COLO829 (cell line): ENCODE data around the gene TEX14.
A peak's percentile ranks its signal among the peaks of the same experiment; 100 is the strongest.

ENCODE experiments used
- DNase-seq: peaks from one replicate; pipeline ENCODE4 v3.0.0; 2012; ENCODE audit warnings: low spot score

Gene TEX14

DNA sequence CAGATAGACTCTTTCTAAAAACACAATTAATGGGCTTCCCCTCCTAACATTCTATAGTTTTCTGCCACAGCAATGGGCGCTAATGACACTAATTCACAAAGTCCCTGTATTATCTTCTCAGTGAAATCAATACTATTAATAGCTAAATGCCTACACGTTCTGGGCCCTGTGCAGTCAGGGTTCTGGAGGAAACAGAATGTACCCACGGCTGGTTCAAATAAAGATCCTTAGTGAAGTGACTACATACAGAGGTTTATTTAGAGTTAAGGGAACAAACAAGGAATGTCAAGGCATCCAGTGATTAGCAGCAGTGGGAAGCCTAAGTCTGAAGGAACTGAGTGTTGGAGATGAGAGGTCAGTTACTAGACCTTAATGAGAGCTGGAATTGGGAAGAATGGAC lies 133.9 kb downstream of the TEX14 start:
- DNase-seq = no peak

DNA sequence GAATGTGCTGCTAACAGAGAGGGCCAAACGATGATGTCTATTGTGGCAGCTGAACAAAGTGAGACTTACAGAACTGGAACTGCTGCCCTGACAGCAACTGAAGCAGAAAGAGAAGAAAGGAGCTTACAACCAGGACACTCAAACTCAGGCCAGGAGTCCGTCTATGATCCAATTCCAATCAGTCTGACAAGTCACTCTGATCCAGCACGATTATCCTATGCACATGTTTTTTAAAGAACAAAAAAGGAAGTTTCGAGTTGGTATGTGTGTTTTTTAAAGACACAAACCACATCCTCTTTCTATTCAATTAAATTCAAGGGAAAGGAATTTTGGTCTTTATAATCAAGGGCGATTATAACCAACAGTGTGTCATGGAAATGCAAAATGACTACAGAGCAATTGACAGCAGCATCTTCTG lies 135.0 kb downstream of the TEX14 start:
- DNase-seq = no peak

DNA sequence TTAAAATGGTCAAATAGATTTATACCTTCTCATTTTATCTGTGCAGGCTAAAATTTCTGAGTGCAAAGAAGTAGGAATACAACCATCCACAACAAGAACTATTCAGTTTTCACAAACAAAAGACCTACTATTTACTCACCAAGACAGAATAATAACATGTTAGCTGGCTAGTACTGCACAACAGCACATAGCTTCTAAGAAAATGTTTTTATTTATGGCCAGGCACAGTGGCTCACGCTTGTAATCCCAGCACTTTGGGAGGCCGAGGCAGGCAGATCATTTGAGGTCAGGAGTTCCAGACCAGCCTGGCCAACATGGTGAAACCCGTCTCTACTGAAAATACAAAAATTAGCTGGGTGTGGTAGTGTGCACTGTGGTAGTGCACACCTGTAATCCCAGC lies 136.7 kb downstream of the TEX14 start:
- DNase-seq = peak; percentile 61

DNA sequence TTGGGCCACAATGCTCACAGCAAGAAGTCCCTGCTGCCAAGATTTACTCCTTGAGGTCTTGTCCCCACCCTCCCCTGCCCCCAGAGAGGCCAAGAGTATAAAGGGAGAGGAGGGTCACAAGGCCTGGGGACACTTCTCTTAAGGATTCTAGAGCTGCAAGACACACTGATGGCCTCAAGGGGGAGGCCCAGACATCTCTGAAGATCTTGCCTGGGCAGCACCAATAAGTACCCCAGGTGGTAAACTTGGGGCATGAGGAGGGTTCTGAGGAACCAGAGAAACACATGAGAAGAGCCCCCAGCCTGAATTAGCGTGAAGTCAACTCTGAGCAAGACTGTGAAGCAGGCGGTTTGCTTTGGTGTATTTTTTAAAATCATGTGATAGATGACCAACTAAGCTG lies 150.6 kb downstream of the TEX14 start:
- DNase-seq = no peak

DNA sequence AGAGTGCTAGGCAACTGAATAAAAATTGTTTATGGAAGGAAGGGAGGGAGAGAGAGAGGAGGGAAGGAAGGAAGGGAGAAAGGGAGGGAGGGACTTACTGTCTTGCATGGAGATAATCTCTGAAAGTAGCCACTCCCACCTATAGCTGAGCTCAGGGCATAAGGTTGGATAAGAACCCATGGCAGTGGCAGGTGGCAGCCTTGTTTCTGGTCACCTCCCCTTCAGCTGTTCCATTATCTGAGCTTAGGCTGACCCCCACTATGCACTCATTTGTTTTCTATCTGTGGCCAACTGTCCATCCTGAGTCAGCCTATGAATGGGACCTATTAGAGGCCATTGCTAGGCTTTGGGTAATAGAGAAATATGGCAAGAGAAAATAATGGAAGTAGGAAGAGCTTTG lies 152.1 kb downstream of the TEX14 start:
- no peak for DNase-seq

DNA sequence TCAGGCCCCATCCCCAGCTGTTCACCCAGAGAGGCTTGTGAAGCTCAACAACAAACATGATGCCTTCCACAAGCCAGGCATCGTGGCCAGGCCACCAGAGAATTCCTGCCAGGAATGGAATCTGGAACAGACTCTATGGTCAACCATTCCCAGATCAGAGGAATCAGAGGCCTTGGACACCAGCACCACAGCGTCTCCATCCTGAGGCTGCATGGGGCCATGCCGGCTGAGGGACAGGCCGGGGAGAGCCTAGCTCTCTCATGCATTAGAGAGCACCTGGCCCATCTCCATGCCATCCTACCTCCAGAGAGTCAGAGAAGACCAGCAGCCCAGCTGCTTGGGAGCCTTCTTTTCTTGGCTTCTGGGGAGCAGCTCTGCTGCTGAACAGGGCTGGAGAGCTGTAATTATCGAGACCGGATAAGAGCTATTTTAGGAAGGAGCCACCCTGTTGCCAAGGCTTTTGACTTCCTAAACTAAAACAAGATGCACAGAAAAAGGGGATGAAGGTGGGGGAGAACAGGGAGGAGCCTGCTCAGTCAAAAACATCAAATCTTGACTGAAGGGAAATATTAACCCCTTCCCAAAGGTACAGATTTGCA lies 152.9 kb downstream of the TEX14 start:
- DNase-seq = no peak

DNA sequence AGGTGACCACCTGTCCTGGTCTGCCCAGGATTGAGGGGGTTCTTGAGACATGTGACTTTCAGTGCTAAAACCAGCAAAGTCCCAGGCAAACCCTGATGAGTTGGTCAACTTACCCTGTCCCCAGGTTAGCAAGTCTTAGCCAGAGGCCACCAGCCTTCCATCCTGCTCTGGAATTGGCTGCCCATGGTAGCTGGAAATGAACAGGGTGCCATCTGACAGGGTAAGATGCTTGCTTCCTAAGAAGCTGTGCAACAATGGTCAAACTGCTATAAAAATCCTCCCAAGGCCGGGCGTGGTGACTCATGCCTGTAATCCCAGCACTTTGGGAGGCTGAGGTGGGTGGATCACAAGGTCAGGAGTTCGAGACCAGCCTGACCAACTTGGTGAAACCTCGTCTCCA lies 154.6 kb downstream of the TEX14 start:
- no peak for DNase-seq

DNA sequence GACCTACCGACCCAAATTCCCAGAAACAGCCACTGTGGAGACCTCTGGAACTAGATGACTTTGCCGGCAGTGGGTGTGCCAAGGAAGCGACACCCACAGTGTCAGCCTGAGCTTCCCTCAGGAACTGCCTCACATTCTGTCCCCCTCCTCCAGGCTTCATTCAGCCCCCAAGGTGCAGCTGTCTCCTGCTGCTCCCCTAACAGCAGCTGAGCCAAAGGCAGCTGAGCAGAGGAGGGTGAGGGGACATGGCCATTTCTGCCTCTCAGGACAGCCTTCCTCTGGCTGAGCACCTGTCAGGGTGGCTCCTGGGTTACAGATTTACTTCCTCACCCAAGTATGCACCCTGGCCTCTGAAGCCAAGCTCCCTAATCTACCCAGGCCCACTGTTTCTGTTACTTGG lies 155.3 kb downstream of the TEX14 start:
- no peak for DNase-seq

DNA sequence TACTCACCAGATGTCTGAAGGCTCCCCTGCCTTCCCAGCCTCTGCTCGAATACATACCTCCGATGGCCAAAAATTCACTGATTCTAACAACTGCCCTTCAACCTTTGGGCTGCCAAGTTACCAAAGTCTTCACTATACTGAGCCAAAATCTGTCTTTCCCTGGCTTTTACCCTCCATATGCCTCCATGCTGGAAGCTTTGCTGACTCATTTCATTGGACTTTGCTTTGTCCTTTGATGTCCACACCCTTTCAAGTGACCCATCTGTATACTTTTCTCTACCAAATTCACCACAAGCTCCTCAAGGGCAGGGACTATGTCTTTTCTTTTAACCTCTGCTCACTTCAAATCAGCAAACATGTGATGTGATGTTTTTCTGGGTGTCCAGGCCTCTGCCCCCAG lies 156.4 kb downstream of the TEX14 start:
- DNase-seq = peak; percentile 71

DNA sequence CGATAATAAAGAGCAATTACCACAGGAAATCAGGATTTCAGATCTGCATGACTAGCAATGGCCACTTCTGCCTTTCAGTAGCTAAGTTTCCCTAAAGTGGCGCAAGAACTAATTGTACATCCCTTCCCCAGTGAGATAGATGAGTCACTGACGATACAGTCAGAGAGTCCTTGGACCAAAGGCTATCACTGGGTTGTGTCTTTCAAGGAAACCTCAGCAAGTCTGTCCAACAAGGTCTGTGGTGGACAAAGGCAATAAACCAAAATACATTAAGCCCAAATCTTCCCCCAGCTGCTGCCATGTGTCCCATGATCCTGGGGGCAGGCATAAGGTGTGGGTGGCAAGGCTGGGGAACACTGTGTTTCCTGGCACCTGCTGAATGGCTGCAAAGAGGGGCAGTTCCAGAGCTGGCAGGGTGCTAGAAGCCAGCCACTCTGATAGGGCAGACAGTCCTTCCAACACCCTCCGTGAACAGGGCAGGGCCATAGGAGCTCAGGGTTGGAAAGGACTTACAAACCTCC lies 156.9 kb downstream of the TEX14 start:
- DNase-seq = peak; percentile 70

DNA sequence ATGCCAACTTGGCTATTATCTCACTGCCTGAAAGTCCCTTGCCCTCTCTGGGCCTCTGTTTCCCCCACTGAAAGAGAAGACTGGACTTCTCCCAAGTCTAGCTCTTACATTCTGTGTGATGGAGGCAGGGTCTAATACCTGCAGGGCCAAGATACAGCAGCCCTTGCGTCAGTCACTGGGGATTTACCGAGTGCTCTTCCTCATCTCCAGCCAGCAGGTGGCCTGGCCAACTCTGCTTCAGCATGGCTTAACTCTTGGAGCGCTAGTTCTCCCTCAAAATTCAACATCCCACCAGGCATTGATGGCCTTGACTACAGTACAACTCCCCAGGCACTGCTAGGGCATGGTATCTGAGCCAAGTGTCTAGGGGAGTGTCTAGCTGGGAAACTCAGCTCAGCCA lies 157.5 kb downstream of the TEX14 start:
- DNase-seq = no peak

DNA sequence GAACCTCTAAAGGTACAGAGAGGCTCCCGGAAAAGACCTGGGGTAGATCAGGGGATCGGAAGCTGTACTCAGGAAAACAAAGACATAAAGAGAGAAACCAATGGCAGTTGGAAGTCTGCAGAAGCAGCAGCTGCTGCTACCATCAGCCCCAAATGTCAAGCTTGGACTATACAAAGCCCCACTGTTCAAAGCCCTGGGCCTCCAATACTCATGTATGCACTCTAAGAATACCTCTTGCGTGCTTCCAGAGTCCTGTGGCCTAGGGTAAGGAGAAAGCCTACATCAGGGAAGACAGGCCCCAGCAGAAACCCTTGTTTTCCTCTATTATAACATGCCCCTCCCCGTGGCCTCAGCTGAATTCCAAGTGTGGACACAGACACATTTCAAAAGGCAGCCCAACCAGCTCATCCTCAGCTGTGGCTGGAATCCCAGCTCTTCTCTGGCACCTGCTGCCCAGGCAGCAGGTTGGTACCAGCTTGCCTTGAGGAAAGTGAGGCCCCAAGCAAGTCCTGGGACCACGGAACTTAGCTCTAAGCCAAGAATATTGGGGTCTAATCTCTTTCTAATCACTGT lies 158.1 kb downstream of the TEX14 start:
- DNase-seq = no peak

DNA sequence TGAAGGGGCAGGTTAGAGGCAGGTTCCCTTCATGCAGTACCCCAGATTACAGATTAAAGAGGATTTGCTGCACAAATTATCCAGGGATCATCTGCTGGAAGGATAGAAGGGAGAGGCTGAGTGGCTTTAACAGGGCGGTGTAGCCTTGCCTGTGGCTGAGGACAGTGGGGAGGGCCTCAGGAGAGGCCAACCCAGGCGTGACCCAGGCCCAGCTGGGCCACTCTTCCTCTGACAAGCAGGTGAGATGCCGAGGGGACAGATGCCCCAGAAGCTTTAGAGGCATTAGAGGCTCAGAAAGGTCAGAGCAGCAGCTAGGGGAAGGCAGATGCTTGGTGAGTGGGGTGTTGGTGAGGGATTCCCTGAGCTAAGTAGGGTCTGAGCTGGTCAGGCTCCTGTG lies 159.3 kb downstream of the TEX14 start:
- no peak for DNase-seq

DNA sequence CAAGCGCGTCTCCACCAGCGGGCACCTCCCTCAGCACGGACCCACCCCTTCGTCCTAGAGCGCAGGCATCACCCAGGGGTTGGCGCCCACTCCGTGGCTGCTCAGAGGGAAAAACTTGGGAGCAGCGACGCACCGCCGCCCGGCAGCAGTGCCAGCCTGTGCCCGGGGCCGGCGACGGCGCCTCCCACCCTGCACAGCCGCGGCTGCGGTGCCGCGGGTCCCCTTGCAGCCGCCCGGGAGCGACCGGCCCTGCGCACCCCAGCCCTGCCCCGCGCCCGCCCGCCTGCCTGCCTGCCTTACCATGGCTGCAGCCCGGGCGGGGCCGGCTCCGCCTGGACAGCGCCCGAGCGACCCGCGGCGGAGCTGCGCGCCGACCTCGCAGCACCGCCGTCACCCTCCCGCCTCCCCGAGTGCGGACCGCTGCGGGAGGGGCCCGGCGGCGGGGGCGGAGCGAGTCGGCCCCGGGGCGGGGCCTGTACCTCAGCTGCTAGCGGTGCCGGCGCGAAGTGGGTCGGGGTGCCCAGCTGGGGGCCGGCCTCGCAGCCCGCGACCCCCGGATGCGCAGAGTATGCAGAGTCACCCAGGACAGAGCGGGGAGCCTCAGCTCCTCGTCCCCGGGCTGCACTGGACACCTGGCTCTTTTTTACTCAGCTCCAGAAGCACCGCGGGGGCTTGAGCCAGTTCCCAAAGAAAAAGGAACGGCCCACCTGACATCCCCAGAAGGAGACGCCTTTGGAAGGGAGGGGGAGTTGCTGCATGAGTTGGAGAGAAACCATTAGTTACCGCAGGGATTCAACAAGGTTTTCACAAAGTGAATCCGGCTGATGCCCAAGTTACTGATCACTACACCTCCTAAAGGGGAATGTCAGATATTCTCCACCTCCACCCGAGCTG lies 159.9 kb downstream of the TEX14 start:
- DNase-seq = no peak

DNA sequence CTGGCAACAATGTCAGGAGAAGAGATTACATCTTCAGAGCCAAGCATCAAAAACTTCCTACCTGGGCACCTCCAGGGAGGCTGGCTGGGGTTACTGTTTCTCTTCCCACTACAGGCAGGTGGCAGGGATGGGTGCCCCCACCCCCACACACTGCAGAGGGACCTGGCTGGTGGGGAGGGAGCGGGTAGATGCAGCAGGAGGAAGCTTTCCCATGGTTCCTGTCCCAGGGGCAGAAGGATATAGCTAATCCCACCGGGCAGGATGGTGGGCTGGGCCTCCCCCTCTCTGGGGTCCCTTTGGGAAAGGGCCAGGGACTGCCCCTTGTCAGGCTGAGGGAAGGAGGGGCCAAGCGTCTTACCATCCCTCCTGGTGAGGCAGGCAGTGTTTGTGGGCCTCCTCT lies 160.7 kb downstream of the TEX14 start:
- DNase-seq = no peak

DNA sequence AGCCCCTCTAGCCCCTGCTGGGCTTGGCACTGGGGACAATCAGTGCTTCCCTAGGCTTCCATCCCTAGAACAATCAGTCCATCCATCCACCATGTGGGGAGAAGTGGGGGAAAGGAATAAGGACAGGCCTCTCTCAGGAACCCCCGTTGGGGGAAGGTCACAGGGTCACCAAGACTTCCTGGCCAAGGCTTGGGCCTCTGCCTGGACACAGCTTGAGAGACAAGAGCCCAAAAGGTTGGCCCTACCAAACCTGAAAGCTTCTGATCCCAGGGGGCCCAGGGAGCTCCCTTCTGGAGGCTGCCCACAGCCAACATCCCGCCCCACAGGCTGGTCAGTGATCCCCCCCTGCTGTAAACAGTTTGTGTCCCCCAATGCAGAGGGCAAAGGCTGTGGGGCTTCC lies 161.2 kb downstream of the TEX14 start:
- DNase-seq = no peak

DNA sequence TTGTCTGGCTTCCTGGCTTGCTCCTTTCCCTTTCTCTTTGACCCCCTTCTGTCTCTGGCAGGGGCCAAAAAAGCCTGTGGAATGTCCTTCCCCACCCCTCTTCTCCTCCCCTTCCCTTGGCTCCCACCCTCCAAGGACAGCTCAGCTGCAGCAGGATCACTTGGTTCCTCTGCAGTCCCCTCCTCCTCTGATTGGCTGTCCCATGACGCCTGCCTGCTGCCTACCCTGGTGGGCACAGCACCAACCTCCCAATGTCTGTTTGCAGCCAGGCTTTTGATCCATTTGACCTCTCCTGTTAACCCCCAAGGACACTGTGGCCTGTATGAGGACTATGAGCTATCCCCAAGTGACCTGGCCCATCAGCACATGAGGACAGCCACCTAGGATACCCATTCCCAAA lies 162.6 kb downstream of the TEX14 start:
- no peak for DNase-seq

DNA sequence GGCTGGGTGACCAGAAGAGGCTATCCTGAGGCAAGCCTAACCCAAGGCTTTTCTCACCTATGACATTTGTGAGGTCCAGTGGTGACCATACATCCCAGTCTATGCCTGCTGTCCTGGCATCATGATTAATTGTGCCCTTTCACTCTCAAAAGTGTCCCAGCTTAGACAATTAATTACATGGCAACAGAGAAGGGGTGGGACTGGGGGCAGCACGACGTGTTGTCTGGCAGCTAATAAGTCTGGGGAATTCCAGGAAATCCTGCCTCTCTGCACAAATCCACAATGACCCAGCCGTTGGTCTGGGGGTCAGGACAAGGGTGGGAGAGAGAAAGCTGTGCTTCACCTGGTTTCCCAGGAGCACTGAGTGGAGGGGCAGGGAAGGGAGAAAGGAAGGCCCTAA lies 163.4 kb downstream of the TEX14 start:
- no peak for DNase-seq

DNA sequence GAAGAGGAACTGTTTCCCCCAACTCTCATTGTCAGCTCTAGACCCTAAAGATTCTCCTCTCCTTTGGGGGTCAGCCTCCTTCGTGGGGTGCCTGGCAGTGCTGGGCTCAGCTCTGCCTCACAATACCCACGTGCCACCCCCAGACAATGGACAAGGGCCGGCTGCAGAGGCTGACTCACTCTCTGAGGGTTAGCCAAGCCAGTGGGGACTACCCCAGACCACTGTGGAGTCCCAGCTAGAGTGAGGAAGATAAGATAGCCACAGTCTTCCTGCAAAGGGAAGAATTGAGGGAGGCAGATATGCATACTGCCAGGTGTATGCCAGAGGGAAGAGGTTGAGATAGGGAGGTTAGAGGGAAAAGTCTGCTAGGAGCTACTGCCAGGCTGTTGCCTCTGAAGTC lies 163.9 kb downstream of the TEX14 start:
- DNase-seq = no peak

DNA sequence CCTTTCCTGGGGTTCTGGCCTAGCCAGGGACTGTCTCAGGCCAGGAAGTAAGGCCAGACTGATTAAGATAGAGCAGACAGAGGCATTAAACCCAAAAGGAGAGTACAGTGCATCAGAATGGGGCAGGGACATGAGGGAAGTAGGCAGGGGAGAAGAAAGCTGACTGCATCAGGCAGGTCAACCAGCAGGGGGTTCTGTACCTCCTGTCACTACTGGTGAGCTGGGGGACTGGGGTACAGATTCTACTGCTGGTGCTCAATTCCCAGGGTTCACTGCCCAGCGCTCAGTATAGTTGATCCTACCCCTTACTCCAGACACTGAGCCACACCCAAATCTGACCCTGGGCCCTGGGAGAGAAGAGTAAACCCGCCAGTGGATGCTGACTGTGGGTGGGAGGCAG lies 164.5 kb downstream of the TEX14 start:
- no peak for DNase-seq

DNA sequence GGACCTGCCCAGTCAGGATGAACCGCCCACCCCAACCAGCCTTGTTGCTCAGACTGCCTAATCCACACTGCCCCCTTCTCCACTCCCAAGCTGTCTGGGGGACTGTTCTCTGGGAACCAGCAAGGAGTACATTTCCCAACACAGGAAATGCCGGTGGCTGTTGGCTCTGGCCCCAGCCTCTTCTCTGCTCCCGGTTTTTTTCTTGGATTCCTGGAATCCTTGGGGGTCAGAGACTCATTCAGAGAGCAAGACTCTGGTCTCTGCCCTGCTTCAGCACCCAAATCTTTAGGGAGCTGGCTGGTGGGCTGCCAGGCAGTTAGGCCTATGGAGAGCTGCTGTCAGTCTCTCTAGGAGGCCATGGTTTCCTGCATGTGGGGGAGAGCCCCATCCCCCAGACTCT lies 166.6 kb downstream of the TEX14 start:
- no peak for DNase-seq

DNA sequence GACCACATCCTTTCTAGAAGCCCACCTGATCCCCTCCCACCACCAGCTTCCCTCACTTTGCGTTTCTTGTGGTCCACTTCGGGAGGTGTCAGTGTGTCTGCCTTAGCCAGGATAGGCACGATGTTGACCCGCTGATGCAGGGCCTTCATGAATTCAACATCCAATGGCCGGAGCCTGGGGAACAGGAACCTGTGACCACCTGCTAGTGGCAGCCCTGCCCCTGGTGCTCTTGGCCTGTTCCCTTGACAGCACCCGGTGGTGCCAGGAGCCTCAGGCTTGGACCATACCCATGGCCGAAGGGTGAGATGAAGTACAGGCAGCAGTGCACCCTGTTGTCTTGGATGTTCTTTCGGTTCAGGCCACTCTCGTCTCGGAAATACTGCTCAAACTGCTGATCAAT lies 170.2 kb downstream of the TEX14 start:
- DNase-seq = no peak

DNA sequence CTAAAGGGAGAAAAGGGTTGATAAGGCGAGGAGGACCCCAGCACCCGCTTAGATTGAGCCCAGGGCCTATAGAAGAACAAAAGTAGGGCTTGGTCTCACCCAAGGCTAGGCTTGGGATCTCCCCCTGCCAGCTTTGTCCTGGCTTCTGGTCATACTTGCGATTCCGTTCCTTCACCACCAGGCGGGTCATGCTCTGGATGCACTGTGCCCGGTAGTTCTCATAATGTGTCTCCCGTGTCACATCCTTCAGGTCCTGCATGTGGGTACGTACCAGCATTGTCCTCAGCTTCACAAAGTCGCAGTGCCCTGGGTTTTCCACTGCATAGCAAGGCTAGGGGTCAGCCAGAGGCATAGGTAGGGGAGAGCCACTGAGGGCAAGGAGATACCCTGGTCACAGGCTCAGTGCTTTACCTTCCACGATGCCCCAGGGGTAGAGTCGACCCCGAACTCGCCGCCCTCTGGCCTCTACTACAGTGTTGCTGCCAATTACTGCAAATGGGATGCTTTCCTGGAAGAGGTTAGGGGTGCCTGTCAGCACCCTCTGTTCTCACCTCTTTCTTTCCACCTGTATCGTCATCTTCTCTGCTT lies 170.9 kb downstream of the TEX14 start:
- no peak for DNase-seq
